Activated CD4-positive, CD25-positive, alpha-beta regulatory T cell treated with anti-CD3 and anti-CD28 coated beads, Interleukin-2, amount 50 U/mL, for 24 hours (primary cell): ENCODE measurements around the gene MEIOB.

ENCODE experiments used
- ATAC-seq, 2 donors: fragments of 150-1000 bp; cut with Tn5 transposase; one replicate each; pipeline ENCODE4 v1.10.0; 2021; ENCODE audit warnings: mild to moderate bottlenecking in 1 of 2, moderate library complexity in 1 of 2

The MEIOB gene

DNA sequence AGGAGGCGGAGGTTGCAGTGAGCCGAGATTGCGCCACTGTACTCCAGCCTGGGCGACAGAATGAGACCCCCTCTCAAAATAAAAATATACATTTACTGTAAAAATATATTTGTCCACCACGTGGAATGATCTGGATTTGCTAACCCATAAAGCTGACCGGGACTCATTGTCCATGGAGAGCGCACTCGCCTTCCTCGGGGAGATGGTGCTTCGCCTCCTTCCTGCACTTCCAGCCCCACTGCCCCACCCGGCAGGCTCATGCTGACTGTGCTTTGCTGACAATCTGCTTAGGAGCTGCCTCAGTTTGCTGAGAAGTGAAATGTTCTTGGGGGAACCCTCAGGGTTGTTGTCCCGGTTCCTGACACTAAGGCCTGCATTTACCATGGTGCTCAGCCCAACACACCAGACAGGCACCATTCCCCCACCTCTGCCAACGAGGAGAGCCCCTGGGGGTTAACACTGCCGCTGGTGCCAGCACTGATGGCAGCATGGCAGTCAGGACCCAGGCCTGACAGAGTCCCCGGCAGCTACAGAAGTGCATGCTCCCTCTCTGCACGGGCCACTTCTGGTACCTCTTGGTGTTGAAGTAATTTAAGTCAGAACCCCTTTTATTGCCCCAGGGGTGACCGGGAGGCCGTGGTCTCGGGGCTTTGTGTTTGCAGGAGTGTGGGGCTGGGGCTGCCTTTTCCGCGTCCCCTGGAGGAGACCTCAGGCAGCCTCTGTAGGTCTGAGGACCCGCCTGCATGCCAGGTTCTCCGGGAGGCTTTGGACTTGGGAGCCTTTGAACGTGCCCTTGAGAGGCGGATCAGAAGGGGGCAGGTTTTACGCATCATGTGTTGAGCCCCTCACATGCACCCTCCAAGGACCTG is 86.8 kb downstream of the MEIOB start:
- ATAC-seq = no peak
